ENCODE data around the gene RITA1. TPM values are rescaled to one million over a fixed set of nuclear protein-coding genes. Genes with fewer than 3 reads are reported as not detected.

RITA1 gene
- total RNA-seq, 1 experiment from 2014 or later: 26.0 TPM

Other genes with a start within 250 kb of the RITA1 start
- 21.7 and 35.4 TPM in 2 replicates for gene OAS3, start 247.2 kb upstream of the RITA1 start, total RNA-seq (2014; rRNA removed; shearing (Covaris generic))
- gene OAS2, start 207.2 kb upstream of the RITA1 start, total RNA-seq (2014; rRNA removed; shearing (Covaris generic)): 3.9 and 5.1 TPM in 2 replicates
- 0.24 and 2.3 TPM in 2 replicates for gene DTX1, start 129.0 kb upstream of the RITA1 start, total RNA-seq (2014; rRNA removed; shearing (Covaris generic))
- gene RASAL1, start 50.0 kb upstream of the RITA1 start, total RNA-seq (2014; rRNA removed; shearing (Covaris generic)): 0.06 TPM in 1 of 2 replicates, not detected in the other
- not detected in 2 replicates for gene CFAP73, start 36.0 kb upstream of the RITA1 start, total RNA-seq (2014; rRNA removed; shearing (Covaris generic))
- gene DDX54, start 243 bp upstream of the RITA1 start, total RNA-seq (2014; rRNA removed; shearing (Covaris generic)): 60.1 and 78.5 TPM in 2 replicates
- 8.5 and 10.4 TPM in 2 replicates for gene TPCN1, start 35.7 kb downstream of the RITA1 start, total RNA-seq (2014; rRNA removed; shearing (Covaris generic))
- 13.4 and 16.4 TPM in 2 replicates for gene SLC8B1, start 149.4 kb downstream of the RITA1 start, total RNA-seq (2014; rRNA removed; shearing (Covaris generic))
- 6.1 and 22.2 TPM in 2 replicates for gene PLBD2, start 172.9 kb downstream of the RITA1 start, total RNA-seq (2014; rRNA removed; shearing (Covaris generic))
- not detected in 2 replicates for gene SDS, start 218.2 kb downstream of the RITA1 start, total RNA-seq (2014; rRNA removed; shearing (Covaris generic))
- gene SDSL, start 236.7 kb downstream of the RITA1 start, total RNA-seq (2014; rRNA removed; shearing (Covaris generic)): 41.7 and 42.8 TPM in 2 replicates